ENCODE results near the gene GSG1L. TPM values are rescaled to one million over a fixed set of nuclear protein-coding genes. Genes with fewer than 3 reads are reported as not detected.

The GSG1L gene
- polyA plus RNA-seq, 4 donors = 0.09 to 0.22 TPM; not detected in 2

- no peak for FAIRE-seq
Measured at GRCh38 chr16:27785307-27785678, 278.2 kb downstream of the GSG1L start.

DNA sequence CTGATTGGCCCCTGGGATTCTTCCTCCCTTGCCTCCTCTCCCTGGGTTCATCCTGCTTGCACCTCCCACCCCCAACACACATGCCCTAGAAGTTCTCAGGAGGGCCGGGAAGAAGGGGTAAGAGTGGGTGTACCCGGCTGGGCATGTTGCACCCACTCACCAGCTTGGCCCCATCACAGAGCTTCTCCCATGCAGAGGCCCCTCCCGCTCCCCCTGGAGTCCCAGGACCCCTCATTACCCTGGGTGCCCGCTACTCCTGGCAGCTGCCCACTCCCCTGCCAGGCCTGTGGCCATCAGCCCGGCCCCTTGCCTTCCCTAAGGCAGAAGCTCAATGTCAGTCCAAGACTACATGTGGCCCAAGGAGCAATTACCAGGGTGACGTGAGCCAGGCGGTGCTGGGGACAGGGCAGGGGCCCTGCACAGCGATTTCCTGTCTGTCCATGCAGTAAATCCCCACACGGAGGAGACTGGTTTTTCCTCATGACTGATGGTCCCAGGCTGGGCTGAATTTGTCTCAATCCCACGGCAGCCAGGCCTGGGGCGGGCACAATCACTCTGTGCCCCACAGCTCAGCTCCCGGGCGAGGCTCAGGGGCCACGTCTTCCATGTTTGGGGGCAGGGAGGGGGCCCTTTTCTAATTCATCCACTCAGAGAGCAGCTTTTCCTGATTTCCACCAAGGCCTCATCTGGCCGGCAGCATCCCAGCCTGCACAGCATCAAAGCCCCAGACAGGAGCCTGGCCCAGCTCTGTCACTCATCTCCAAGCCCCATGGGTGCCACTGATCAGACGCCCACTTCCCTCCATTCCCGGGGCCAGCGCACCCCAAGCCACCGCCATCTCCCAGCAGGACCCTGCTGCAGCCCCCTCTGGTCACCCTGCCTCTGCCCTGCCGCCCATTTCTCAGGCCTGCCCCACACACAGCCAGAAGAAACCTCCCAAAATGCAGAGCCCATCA is 278.9 kb downstream of the GSG1L start:
- H3K27ac ChIP-seq (ENCODE audit: low read depth in 1 of 3, low read length in 2 of 3) = no peak overlapping the region
- DNase-seq = no peak
- WGBS, 3 donors = 63 to 73% (median 64%) methylated on average over 19 to 20 of the region's 20 CpGs
- no peaks in the 10 kb centered on the region for H3K27me3 ChIP-seq (ENCODE audit: control insufficient read depth in 3 of 3, insufficient read depth in 3 of 3, low read length in 3 of 3)
- H3K4me1 ChIP-seq (ENCODE audit: control insufficient read depth in 3 of 3, insufficient read depth in 2 of 3, low read depth in 1 of 3, low read length in 2 of 3) = no peaks in the 10 kb centered on the region
- FAIRE-seq = no peak
- no peaks in the 10 kb centered on the region for H3K9me3 ChIP-seq (ENCODE audit: control insufficient read depth in 2 of 2, insufficient read depth in 1 of 2, low read depth in 1 of 2, low read length in 1 of 2)
- H3K36me3 ChIP-seq (ENCODE audit: control insufficient read depth in 3 of 3, insufficient read depth in 2 of 3, low read depth in 1 of 3, low read length in 3 of 3) = no peaks in the 10 kb centered on the region
- H3K4me3 ChIP-seq (ENCODE audit: low read depth in 1 of 3, low read length in 3 of 3) = no peak overlapping the region

More at GRCh38 chr16:27785307-27785678, 278.2 kb downstream of the GSG1L start:
- Histone ChIP-seq H3K4me3 (ENCODE audit: low read depth in 1 of 3, low read length in 3 of 3) (no peak overlapping the region), H3K27me3 (ENCODE audit: control insufficient read depth in 3 of 3, insufficient read depth in 3 of 3, low read length in 3 of 3) (no peaks in the 10 kb centered on the region), H3K4me1 (ENCODE audit: control insufficient read depth in 3 of 3, insufficient read depth in 2 of 3, low read depth in 1 of 3, low read length in 2 of 3) (no peaks in the 10 kb centered on the region), H3K27ac (ENCODE audit: low read depth in 1 of 3, low read length in 2 of 3) (no peak overlapping the region), H3K36me3 (ENCODE audit: control insufficient read depth in 3 of 3, insufficient read depth in 2 of 3, low read depth in 1 of 3, low read length in 3 of 3) (no peaks in the 10 kb centered on the region), H3K9me3 (ENCODE audit: control insufficient read depth in 2 of 2, insufficient read depth in 1 of 2, low read depth in 1 of 2, low read length in 1 of 2) (no peaks in the 10 kb centered on the region)
- 87 to 91% (median 91%) methylated on average over 7 of the region's 7 CpGs for WGBS, 3 donors
- DNase-seq = no peak

- no peak for FAIRE-seq
- WGBS, 3 donors = 59 to 72% (median 68%) methylated on average over 19 of the region's 19 CpGs
Measured at GRCh38 chr16:27781981-27782880, 281.3 kb downstream of the GSG1L start.

DNA sequence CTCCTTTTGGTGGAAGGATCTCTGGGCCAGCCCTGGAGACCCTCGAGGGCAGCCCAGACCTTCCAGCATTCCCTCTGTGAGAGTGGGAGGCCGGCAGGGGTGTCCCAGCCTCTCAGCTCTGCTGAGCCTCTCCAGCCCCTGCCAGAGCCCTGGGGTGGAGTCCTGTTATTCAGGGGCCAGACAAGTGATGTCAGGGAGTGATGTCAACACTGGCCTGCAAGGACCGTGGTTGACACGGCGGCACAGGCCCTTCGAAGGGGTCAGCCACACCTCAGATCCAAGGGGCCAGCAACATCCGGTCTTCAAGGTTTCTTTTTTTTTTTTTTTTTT is 282.4 kb downstream of the GSG1L start:
- no peak for DNase-seq
- H3K27ac ChIP-seq (ENCODE audit: low read depth in 1 of 3, low read length in 2 of 3) = no peak overlapping the region
- FAIRE-seq = no peak

More at GRCh38 chr16:27781981-27782880, 281.3 kb downstream of the GSG1L start:
- peaks cover 0 to 15% (median 0%) of the 10 kb centered on the region in 3 donors for H3K36me3 ChIP-seq (ENCODE audit: control insufficient read depth in 3 of 3, insufficient read depth in 2 of 3, low read depth in 1 of 3, low read length in 3 of 3)
- no peaks in the 10 kb centered on the region for H3K4me1 ChIP-seq (ENCODE audit: control insufficient read depth in 3 of 3, insufficient read depth in 2 of 3, low read depth in 1 of 3, low read length in 2 of 3)
- H3K27me3 ChIP-seq (ENCODE audit: control insufficient read depth in 3 of 3, insufficient read depth in 3 of 3, low read length in 3 of 3) = no peaks in the 10 kb centered on the region
- H3K4me3 ChIP-seq (ENCODE audit: low read depth in 1 of 3, low read length in 3 of 3) = no peak overlapping the region
- DNase-seq = no peak
- no peaks in the 10 kb centered on the region for H3K9me3 ChIP-seq (ENCODE audit: control insufficient read depth in 2 of 2, insufficient read depth in 1 of 2, low read depth in 1 of 2, low read length in 1 of 2)
- no peak overlapping the region for H3K27ac ChIP-seq (ENCODE audit: low read depth in 1 of 3, low read length in 2 of 3)

GRCh38 chr16:27780468-27781194 is 282.9 kb downstream of the GSG1L start:
- Histone ChIP-seq H3K27ac (ENCODE audit: low read depth in 1 of 3, low read length in 2 of 3) (no peak overlapping the region), H3K4me1 (ENCODE audit: control insufficient read depth in 3 of 3, insufficient read depth in 2 of 3, low read depth in 1 of 3, low read length in 2 of 3) (no peaks in the 10 kb centered on the region), H3K9me3 (ENCODE audit: control insufficient read depth in 2 of 2, insufficient read depth in 1 of 2, low read depth in 1 of 2, low read length in 1 of 2) (no peaks in the 10 kb centered on the region), H3K36me3 (ENCODE audit: control insufficient read depth in 3 of 3, insufficient read depth in 2 of 3, low read depth in 1 of 3, low read length in 3 of 3) (peaks cover 0 to 19% (median 0%) of the 10 kb centered on the region in 3 donors), H3K27me3 (ENCODE audit: control insufficient read depth in 3 of 3, insufficient read depth in 3 of 3, low read length in 3 of 3) (no peaks in the 10 kb centered on the region), H3K4me3 (ENCODE audit: low read depth in 1 of 3, low read length in 3 of 3) (no peak overlapping the region)
- 83 to 86% (median 85%) methylated on average over 8 of the region's 8 CpGs for WGBS, 3 donors
- DNase-seq (no peak), FAIRE-seq (no peak)

More for the DNA sequence above, 282.4 kb downstream of the GSG1L start:
- peaks cover 0 to 19% (median 0%) of the 10 kb centered on the region in 3 donors for H3K36me3 ChIP-seq (ENCODE audit: control insufficient read depth in 3 of 3, insufficient read depth in 2 of 3, low read depth in 1 of 3, low read length in 3 of 3)
- no peaks in the 10 kb centered on the region for H3K9me3 ChIP-seq (ENCODE audit: control insufficient read depth in 2 of 2, insufficient read depth in 1 of 2, low read depth in 1 of 2, low read length in 1 of 2)
- H3K4me1 ChIP-seq (ENCODE audit: control insufficient read depth in 3 of 3, insufficient read depth in 2 of 3, low read depth in 1 of 3, low read length in 2 of 3) = no peaks in the 10 kb centered on the region
- 56 to 67% (median 58%) methylated on average over 7 of the region's 7 CpGs for WGBS, 3 donors
- no peak overlapping the region for H3K4me3 ChIP-seq (ENCODE audit: low read depth in 1 of 3, low read length in 3 of 3)
- no peaks in the 10 kb centered on the region for H3K27me3 ChIP-seq (ENCODE audit: control insufficient read depth in 3 of 3, insufficient read depth in 3 of 3, low read length in 3 of 3)

- no peak overlapping the region for H3K27ac ChIP-seq (ENCODE audit: low read depth in 1 of 3, low read length in 2 of 3)
- peak in 1 of 2 donors; percentile 9 for DNase-seq
- H3K27me3 ChIP-seq (ENCODE audit: control insufficient read depth in 3 of 3, insufficient read depth in 3 of 3, low read length in 3 of 3) = no peaks in the 10 kb centered on the region
- 67 to 82% (median 81%) methylated on average over 23 of the region's 23 CpGs for WGBS, 3 donors
- no peak for FAIRE-seq
- H3K9me3 ChIP-seq (ENCODE audit: control insufficient read depth in 2 of 2, insufficient read depth in 1 of 2, low read depth in 1 of 2, low read length in 1 of 2) = no peaks in the 10 kb centered on the region
- no peaks in the 10 kb centered on the region for H3K4me1 ChIP-seq (ENCODE audit: control insufficient read depth in 3 of 3, insufficient read depth in 2 of 3, low read depth in 1 of 3, low read length in 2 of 3)
- no peak overlapping the region for H3K4me3 ChIP-seq (ENCODE audit: low read depth in 1 of 3, low read length in 3 of 3)
- peaks cover 0 to 21% (median 0%) of the 10 kb centered on the region in 3 donors for H3K36me3 ChIP-seq (ENCODE audit: control insufficient read depth in 3 of 3, insufficient read depth in 2 of 3, low read depth in 1 of 3, low read length in 3 of 3)
Measured at GRCh38 chr16:27779641-27780164, 283.8 kb downstream of the GSG1L start.

DNA sequence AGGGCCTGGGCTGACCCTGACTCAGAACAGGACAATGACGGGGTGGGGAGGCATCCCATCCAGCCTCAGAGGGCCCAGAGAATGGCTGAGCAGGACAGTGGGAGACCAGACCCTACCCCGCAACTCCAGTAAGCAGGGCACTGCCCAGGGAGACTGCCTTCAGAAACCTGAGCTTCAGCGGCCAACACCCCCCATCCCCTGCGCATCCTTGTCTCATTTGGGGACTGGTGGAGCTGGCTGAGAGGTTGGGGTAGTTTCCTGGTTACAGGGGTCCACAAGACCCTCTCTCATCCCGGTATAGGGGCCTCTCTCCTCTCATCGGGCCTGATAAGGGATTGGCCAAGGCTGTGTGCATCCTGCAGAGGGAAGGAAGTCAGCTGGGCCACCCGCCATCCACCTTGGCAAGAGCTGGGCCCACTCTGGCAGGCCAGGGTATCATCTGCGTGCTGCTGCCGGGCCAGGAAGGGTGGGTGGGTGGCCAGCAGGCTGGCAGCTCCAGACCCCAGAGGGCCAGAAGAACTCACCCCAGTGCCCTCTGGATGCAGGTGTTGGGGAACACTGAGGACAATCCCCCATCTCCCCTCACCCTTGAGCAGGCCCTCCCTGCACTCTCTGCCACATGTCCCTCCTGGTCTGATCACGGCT is 284.5 kb downstream of the GSG1L start:
- H3K27me3 ChIP-seq (ENCODE audit: control insufficient read depth in 3 of 3, insufficient read depth in 3 of 3, low read length in 3 of 3) = no peaks in the 10 kb centered on the region
- no peaks in the 10 kb centered on the region for H3K9me3 ChIP-seq (ENCODE audit: control insufficient read depth in 2 of 2, insufficient read depth in 1 of 2, low read depth in 1 of 2, low read length in 1 of 2)
- 79 to 87% (median 80%) methylated on average over 10 of the region's 10 CpGs for WGBS, 3 donors
- peaks cover 0 to 24% (median 0%) of the 10 kb centered on the region in 3 donors for H3K36me3 ChIP-seq (ENCODE audit: control insufficient read depth in 3 of 3, insufficient read depth in 2 of 3, low read depth in 1 of 3, low read length in 3 of 3)
- no peak overlapping the region for H3K4me3 ChIP-seq (ENCODE audit: low read depth in 1 of 3, low read length in 3 of 3)
- no peak overlapping the region for H3K27ac ChIP-seq (ENCODE audit: low read depth in 1 of 3, low read length in 2 of 3)
- FAIRE-seq (no peak), DNase-seq (no peak)
- H3K4me1 ChIP-seq (ENCODE audit: control insufficient read depth in 3 of 3, insufficient read depth in 2 of 3, low read depth in 1 of 3, low read length in 2 of 3) = no peaks in the 10 kb centered on the region
